Neural progenitor cell (in vitro differentiated cells): ENCODE data around the gene MYO7B. TPM values are rescaled to one million over a fixed set of nuclear protein-coding genes. Genes with fewer than 3 reads are reported as not detected.

ENCODE experiments used
- DNase-seq: peaks from one replicate; pipeline ENCODE4 v3.0.0-alpha.2; 2016; ENCODE audit warnings: low spot score
- H2AFZ ChIP-seq: fragments of 200-600 bp; sonication (generic); replicated peaks from 2 replicates; pipeline ENCODE4 v1.6.1; 2016; ENCODE audit warnings: antibody characterized with exemption
- H3F3A ChIP-seq: fragments of 200-600 bp; sonication (generic); 2 replicates; pipeline ENCODE4 v1.6.1; 2016; ENCODE audit warnings: antibody characterized with exemption, low read depth
- H3K27ac ChIP-seq: fragments of 200-600 bp; sonication (generic); 2 replicates; pipeline ENCODE4 v1.5.1; 2016; ENCODE audit warnings: mild to moderate bottlenecking
- H3K27me3 ChIP-seq: fragments of 200-600 bp; sonication (generic); 2 replicates; pipeline ENCODE4 v1.6.1; 2016; ENCODE audit warnings: mild to moderate bottlenecking, moderate library complexity
- H3K36me3 ChIP-seq: fragments of 200-600 bp; sonication (generic); 2 replicates; pipeline ENCODE4 v1.5.1; 2016
- H3K4me1 ChIP-seq: fragments of 200-600 bp; sonication (generic); 2 replicates; pipeline ENCODE4 v1.6.1; 2016; ENCODE audit warnings: mixed run types
- H3K4me2 ChIP-seq: fragments of 200-600 bp; sonication (generic); 2 replicates; pipeline ENCODE4 v1.6.1; 2016
- H3K4me3 ChIP-seq: fragments of 200-600 bp; sonication (generic); 2 replicates; pipeline ENCODE4 v1.5.1; 2016
- H3K79me2 ChIP-seq: fragments of 200-600 bp; sonication (generic); 2 replicates; pipeline ENCODE4 v1.6.1; 2016; ENCODE audit warnings: low read depth
- H3K9ac ChIP-seq: fragments of 200-600 bp; sonication (generic); 2 replicates; pipeline ENCODE4 v1.6.1; 2016
- H3K9me3 ChIP-seq: fragments of 200-600 bp; sonication (generic); 2 replicates; pipeline ENCODE4 v1.5.1; 2016; ENCODE audit warnings: low read depth
- H4K20me1 ChIP-seq: fragments of 200-600 bp; sonication (generic); 2 replicates; pipeline ENCODE4 v1.6.1; 2016; ENCODE audit warnings: low read depth
- H3K27ac Mint-ChIP-seq: 3 replicates; pipeline ENCODE4 v1.8.0; 2021; ENCODE audit warnings: mixed read lengths
- H3K27me3 Mint-ChIP-seq: 2 replicates; pipeline ENCODE4 v1.8.0; 2022; ENCODE audit warnings: low read depth, mild to moderate bottlenecking, inconsistent platforms, moderate library complexity, mixed read lengths; ENCODE audit not compliant: insufficient read depth
- H3K36me3 Mint-ChIP-seq: 3 replicates; pipeline ENCODE4 v1.8.0; 2021; ENCODE audit warnings: mixed read lengths
- H3K4me1 Mint-ChIP-seq: 3 replicates; pipeline ENCODE4 v1.8.0; 2021; ENCODE audit warnings: mixed read lengths
- H3K4me3 Mint-ChIP-seq: 3 replicates; pipeline ENCODE4 v1.8.0; 2021; ENCODE audit warnings: mild to moderate bottlenecking, moderate library complexity, mixed read lengths
- H3K9me3 Mint-ChIP-seq: 3 replicates; pipeline ENCODE4 v1.8.0; 2020; ENCODE audit warnings: mixed read lengths
- EZH2 ChIP-seq: fragments of 200-600 bp; sonication (generic); IDR thresholded peaks from 2 replicates; pipeline ENCODE4 v1.6.1; 2017; ENCODE audit warnings: antibody characterized with exemption, mild to moderate bottlenecking, moderate library complexity
- EZH2phosphoT487 ChIP-seq: fragments of 200-600 bp; sonication (generic); IDR thresholded peaks from 2 replicates; pipeline ENCODE4 v1.6.1; 2017; ENCODE audit warnings: antibody characterized with exemption
- total RNA-seq: library from RNA; depleted of rRNA; stranded (reverse); fragments of >200 nt; gene quantifications from 2 replicates; pipeline ENCODE4 v1.2.3, GENCODE V29; 2015; ENCODE audit warnings: low replicate concordance
- TF ChIP-seq, protein P1 (sequence below): fragments of 200-600 bp; sonication (generic); IDR thresholded peaks from 2 replicates; pipeline ENCODE4 v1.5.1; 2017; ENCODE audit warnings: antibody characterized with exemption, mild to moderate bottlenecking

The MYO7B gene
- total RNA-seq, 1 donor from 2014 or later, result not detected

DNA sequence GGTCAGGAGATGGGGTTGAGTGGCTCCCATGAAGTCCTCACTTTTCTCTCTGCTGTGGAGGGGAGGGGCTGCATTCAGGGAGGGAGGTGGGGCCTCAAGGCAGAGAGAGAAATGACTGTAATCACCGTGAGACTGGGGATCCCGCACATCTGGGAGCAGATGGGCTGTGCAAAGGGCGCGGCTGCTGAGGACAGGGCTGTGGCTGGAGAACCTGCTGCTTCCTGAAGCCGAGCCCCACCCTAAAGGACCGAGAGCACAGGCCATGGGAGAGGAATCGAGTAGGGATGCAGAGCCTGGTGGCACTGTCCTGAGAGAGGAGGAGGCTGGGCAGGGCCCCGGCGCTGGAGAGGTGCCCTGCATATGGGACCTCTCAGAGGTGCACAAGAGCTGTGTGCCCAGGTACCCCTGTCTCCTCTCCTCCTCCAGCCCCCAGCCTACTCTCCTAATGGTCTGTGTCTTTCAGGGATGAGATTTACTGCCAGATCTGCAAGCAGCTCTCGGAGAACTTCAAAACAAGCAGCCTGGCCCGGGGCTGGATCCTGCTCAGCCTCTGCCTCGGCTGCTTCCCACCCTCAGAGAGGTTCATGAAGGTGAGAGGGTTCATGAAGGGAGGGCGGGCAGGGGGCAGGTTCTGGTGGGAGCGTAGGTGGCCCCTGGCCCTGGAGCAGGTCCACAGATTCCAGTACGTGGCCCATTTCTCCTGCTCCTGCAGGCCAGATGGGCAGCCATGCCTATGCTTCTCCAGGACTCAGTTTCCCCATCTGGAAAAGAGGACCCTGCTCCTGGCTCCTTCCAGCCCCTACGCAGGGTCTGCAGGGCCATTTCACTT, 84.6 kb downstream of the MYO7B start:
- H3K27ac ChIP-seq, result no peak overlapping the region
- H3K4me1 Mint-ChIP-seq, result no peaks in the 10 kb centered on the region
- no peak overlapping the region for H3K4me3 Mint-ChIP-seq
- peaks cover 8% of the 10 kb centered on the region for H3K4me1 ChIP-seq
- no peak overlapping the region for H2AFZ ChIP-seq
- H3K27ac Mint-ChIP-seq, result no peak overlapping the region
- H3K4me2 ChIP-seq, result no peak overlapping the region
- no peaks in the 10 kb centered on the region for H3K36me3 Mint-ChIP-seq
- H3K27me3 Mint-ChIP-seq, result peaks cover 8% of the 10 kb centered on the region
- peaks cover 4% of the 10 kb centered on the region for H3K9me3 Mint-ChIP-seq
- H3K36me3 ChIP-seq, result no peaks in the 10 kb centered on the region
- H3K4me3 ChIP-seq, result no peak overlapping the region
- H3K79me2 ChIP-seq, result no peaks in the 10 kb centered on the region
- no peak overlapping the region for H3K9ac ChIP-seq
- no peaks in the 10 kb centered on the region for H4K20me1 ChIP-seq
- no peak for DNase-seq
- no peaks in the 10 kb centered on the region for H3K27me3 ChIP-seq
- H3K9me3 ChIP-seq, result no peaks in the 10 kb centered on the region
- TF ChIP-seq, protein P1, sequence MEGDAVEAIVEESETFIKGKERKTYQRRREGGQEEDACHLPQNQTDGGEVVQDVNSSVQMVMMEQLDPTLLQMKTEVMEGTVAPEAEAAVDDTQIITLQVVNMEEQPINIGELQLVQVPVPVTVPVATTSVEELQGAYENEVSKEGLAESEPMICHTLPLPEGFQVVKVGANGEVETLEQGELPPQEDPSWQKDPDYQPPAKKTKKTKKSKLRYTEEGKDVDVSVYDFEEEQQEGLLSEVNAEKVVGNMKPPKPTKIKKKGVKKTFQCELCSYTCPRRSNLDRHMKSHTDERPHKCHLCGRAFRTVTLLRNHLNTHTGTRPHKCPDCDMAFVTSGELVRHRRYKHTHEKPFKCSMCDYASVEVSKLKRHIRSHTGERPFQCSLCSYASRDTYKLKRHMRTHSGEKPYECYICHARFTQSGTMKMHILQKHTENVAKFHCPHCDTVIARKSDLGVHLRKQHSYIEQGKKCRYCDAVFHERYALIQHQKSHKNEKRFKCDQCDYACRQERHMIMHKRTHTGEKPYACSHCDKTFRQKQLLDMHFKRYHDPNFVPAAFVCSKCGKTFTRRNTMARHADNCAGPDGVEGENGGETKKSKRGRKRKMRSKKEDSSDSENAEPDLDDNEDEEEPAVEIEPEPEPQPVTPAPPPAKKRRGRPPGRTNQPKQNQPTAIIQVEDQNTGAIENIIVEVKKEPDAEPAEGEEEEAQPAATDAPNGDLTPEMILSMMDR, result no peak
- TF ChIP-seq EZH2phosphoT487 (no peak), EZH2 (no peak)
- H3F3A ChIP-seq, result no peaks in the 10 kb centered on the region

DNA sequence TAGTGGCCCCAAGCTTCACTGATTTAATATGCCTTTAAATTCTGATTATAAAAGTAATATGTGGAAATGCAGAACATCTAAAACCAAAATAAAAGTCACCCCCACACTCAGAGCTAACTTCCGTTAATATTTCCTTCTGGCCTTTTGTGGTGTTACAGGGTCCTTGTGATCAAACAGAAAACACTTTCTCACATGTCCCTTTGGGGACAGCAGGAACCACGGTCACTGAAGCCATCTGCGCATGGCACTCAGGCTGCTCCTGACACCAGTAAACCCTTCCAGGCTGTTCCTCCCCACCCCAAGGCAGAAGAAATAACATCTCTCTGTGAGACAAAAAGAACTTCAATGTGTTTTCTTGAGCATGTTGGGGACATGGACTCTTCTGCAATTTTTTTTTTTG, 85.4 kb downstream of the MYO7B start:
- no peak for DNase-seq
- no peaks in the 10 kb centered on the region for H3F3A ChIP-seq
- peaks cover 4% of the 10 kb centered on the region for H3K9me3 Mint-ChIP-seq

DNA sequence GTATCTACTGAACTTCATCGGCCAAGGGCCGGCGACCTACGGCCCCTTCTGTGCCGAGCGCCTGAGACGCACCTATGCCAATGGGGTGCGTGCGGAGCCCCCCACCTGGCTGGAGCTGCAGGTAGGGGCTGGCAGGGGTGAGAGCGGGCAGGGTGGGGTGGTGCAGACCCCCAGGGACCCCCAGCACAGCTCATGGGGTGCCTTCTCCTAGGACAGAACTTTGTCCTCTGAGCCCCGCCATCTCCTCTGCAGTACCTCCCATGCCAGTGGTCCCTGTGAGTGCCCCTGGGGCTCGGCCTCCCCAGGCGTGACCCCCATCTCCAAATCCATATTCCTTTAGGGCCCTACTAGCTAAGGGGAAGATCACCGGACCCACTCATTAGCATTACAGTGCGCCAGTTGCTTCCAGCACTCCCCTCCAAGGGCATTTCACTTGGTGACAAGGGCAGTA, 86.5 kb downstream of the MYO7B start:
- no peak overlapping the region for H3K27ac Mint-ChIP-seq
- H3K36me3 Mint-ChIP-seq, result no peaks in the 10 kb centered on the region
- H3K9ac ChIP-seq, result no peak overlapping the region
- H3K79me2 ChIP-seq, result no peaks in the 10 kb centered on the region
- peaks cover 6% of the 10 kb centered on the region for H3K27me3 Mint-ChIP-seq
- peaks cover 3% of the 10 kb centered on the region for H3K9me3 Mint-ChIP-seq
- DNase-seq, result no peak
- no peaks in the 10 kb centered on the region for H3K9me3 ChIP-seq
- H3K4me3 ChIP-seq, result no peak overlapping the region
- H3K4me1 ChIP-seq, result no peaks in the 10 kb centered on the region
- H3F3A ChIP-seq, result no peaks in the 10 kb centered on the region
- no peak overlapping the region for H2AFZ ChIP-seq
- H3K27ac ChIP-seq, result no peak overlapping the region
- TF ChIP-seq, protein P1, result no peak
- TF ChIP-seq EZH2 (no peak), EZH2phosphoT487 (no peak)
- no peaks in the 10 kb centered on the region for H3K27me3 ChIP-seq
- no peak overlapping the region for H3K4me3 Mint-ChIP-seq
- no peaks in the 10 kb centered on the region for H3K36me3 ChIP-seq
- no peak overlapping the region for H3K4me2 ChIP-seq
- no peaks in the 10 kb centered on the region for H4K20me1 ChIP-seq
- peaks cover 2% of the 10 kb centered on the region for H3K4me1 Mint-ChIP-seq

More for the DNA sequence above, 85.4 kb downstream of the MYO7B start:
- peaks cover 7% of the 10 kb centered on the region for H3K27me3 Mint-ChIP-seq
- no peak overlapping the region for H3K4me3 ChIP-seq
- peaks cover 5% of the 10 kb centered on the region for H3K4me1 ChIP-seq
- H3K4me1 Mint-ChIP-seq, result peaks cover under 1% of the 10 kb centered on the region
- H2AFZ ChIP-seq, result no peak overlapping the region
- no peaks in the 10 kb centered on the region for H4K20me1 ChIP-seq
- H3K27me3 ChIP-seq, result no peaks in the 10 kb centered on the region
- no peak overlapping the region for H3K27ac ChIP-seq
- H3K4me2 ChIP-seq, result no peak overlapping the region
- H3K36me3 Mint-ChIP-seq, result no peaks in the 10 kb centered on the region
- no peak overlapping the region for H3K4me3 Mint-ChIP-seq
- no peaks in the 10 kb centered on the region for H3K79me2 ChIP-seq
- no peak for TF ChIP-seq EZH2phosphoT487
- TF ChIP-seq, protein P1, result no peak
- TF ChIP-seq EZH2, result no peak
- H3K9ac ChIP-seq, result no peak overlapping the region
- no peak overlapping the region for H3K27ac Mint-ChIP-seq
- H3K36me3 ChIP-seq, result no peaks in the 10 kb centered on the region
- H3K9me3 ChIP-seq, result no peaks in the 10 kb centered on the region
